ENCODE results near the gene ATG7.
"Not testable (repeated sequence)": the region's sequence is repeated elsewhere in the genome, so short reads cannot be mapped to it uniquely, and the experiment has no call there.

Gene ATG7

GRCh38 chr3:11570251-11570650 is 298.1 kb downstream of the ATG7 start:
- TF ChIP-seq, protein P1, sequence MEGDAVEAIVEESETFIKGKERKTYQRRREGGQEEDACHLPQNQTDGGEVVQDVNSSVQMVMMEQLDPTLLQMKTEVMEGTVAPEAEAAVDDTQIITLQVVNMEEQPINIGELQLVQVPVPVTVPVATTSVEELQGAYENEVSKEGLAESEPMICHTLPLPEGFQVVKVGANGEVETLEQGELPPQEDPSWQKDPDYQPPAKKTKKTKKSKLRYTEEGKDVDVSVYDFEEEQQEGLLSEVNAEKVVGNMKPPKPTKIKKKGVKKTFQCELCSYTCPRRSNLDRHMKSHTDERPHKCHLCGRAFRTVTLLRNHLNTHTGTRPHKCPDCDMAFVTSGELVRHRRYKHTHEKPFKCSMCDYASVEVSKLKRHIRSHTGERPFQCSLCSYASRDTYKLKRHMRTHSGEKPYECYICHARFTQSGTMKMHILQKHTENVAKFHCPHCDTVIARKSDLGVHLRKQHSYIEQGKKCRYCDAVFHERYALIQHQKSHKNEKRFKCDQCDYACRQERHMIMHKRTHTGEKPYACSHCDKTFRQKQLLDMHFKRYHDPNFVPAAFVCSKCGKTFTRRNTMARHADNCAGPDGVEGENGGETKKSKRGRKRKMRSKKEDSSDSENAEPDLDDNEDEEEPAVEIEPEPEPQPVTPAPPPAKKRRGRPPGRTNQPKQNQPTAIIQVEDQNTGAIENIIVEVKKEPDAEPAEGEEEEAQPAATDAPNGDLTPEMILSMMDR (IDR thresholded peaks at IDR 0.05; ENCODE audit: control insufficient read depth, extremely low read depth, insufficient read depth): no peak
- no peak for DNase-seq (ENCODE audit: low read depth)
- no peak overlapping the region for H3K4me3 ChIP-seq (ENCODE audit: low read depth, low read length)

- H3K4me3 ChIP-seq (ENCODE audit: low read depth, low read length): no peak overlapping the region
- DNase-seq (ENCODE audit: low read depth): no peak
- TF ChIP-seq, protein P1 (IDR thresholded peaks at IDR 0.05; ENCODE audit: control insufficient read depth, extremely low read depth, insufficient read depth): no peak
Observed at GRCh38 chr3:11570789-11571495, 298.7 kb downstream of the ATG7 start.

DNA sequence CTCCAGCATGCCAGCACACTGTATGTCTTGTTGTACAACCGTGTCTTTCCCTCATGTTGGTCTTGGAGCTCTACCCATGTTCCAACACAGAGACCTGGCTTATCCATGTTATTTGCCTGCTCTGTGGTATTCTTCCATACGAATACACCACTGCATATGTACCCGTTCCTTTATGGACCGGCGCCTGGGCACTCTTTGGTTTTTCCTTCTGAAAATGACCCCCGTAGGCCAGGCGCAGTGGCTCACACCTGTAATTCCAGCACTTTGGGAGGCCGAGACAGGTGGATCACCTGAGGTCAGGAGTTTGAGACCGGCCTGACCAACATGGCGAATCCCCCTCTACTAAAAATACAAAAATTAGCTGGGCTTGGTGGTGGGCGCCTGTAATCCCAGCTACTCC is 300.5 kb downstream of the ATG7 start:
- not testable (repeated sequence) for H3K4me3 ChIP-seq (ENCODE audit: low read depth, low read length); DNase-seq (ENCODE audit: low read depth)

DNA sequence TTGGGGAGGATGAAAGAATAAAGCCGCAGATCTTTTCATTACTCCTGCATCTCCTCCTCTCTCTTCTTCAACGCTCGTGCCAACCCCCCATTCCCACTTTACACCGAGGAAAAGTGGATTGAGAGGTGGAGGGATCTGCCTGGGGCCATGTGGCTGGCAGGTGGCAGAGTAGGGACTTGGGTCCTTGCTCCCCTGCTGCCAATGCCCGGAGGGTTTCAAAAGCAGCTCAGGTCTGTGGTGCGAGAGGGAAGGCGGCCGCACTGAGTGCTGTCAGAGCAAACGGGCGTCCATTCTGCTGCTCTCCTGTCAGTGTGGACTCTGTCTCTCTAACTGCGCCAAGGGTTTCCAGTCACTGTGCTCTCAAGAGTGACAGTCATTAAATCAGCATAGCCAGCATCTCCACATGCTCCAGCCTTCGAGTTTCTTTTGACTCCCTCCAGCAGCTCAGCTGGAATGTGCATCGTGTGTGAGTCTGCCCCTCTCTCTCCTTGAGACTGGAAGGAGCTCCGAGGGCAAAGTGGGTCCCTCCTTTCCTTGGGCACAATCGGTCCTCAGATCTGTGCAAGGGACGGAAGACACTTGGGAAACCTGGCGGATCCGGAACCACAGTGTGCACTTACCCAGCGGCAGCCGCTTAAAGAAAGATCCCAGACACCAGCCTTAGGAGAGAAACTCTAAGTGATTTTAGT is 302.9 kb downstream of the ATG7 start:
- TF ChIP-seq, protein P1 (IDR thresholded peaks at IDR 0.05; ENCODE audit: control insufficient read depth, extremely low read depth, insufficient read depth): no peak
- no peak overlapping the region for H3K4me3 ChIP-seq (ENCODE audit: low read depth, low read length)
- no peak for DNase-seq (ENCODE audit: low read depth)

DNA sequence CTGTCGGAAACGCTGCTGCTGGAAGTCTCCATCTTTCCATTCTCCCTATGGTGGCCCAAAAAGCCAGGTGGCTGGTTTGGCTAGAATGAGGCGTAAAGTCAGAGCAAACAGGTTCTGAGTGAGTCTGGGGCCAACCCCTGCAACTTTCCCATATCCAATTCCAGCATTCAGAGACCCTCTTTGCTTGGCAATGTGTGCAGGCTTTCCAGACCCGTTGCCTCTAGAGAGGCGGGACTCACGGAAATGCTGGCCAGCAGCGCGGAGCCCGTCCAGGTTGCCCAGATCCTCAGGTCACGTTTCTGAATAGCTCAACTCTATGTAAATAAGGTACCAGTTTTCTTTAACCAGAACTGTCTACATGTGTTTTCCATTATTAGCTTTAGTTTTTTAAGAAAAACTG is 303.5 kb downstream of the ATG7 start:
- no peak for DNase-seq (ENCODE audit: low read depth)
- H3K4me3 ChIP-seq (ENCODE audit: low read depth, low read length): no peak overlapping the region
- TF ChIP-seq, protein P1 (IDR thresholded peaks at IDR 0.05; ENCODE audit: control insufficient read depth, extremely low read depth, insufficient read depth): no peak

DNA sequence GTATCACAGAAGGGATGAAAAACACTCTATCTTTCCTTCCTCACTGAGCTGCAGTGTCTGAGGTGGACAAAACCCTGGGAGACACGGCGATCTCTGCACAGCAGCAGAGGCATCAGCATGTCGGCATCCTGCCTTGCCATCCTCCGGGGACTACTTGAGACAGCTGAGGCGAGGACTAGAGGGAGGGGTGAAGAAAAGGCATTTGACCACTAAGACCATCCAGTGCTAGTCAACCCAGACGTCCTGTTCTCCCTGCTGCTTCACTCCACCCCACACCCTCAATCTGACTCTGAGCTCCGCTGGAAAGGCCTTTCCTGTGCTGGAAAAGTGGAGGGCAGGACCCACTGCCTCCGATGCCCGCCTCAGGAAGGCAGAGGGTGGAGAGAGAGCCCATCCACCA is 304.3 kb downstream of the ATG7 start:
- DNase-seq (ENCODE audit: low read depth): no peak
- TF ChIP-seq, protein P1 (IDR thresholded peaks at IDR 0.05; ENCODE audit: control insufficient read depth, extremely low read depth, insufficient read depth): no peak
- H3K4me3 ChIP-seq (ENCODE audit: low read depth, low read length): no peak overlapping the region

DNA sequence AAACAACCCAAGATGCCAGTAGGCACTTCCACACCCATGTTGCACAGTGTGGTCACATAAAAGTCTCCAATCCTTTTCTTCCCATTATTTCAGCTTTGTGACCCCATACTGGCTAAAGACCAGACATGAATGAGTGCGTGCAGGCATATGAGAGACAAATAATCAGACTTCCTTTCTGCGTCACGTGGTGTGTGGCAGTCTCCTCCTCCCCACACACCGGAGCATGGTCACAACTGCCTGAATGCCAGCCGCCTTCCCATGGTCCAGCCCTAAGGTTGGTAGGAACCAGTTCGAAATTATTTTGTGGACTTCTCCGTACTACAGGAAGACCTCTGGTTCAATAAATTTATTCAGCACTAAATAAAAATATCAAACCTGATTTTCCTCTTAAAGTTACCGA is 306.0 kb downstream of the ATG7 start:
- TF ChIP-seq, protein P1 (IDR thresholded peaks at IDR 0.05; ENCODE audit: control insufficient read depth, extremely low read depth, insufficient read depth): no peak
- no peak for DNase-seq (ENCODE audit: low read depth)
- no peak overlapping the region for H3K4me3 ChIP-seq (ENCODE audit: low read depth, low read length)
